ENCODE results near the gene PSME2.

The PSME2 gene

DNA sequence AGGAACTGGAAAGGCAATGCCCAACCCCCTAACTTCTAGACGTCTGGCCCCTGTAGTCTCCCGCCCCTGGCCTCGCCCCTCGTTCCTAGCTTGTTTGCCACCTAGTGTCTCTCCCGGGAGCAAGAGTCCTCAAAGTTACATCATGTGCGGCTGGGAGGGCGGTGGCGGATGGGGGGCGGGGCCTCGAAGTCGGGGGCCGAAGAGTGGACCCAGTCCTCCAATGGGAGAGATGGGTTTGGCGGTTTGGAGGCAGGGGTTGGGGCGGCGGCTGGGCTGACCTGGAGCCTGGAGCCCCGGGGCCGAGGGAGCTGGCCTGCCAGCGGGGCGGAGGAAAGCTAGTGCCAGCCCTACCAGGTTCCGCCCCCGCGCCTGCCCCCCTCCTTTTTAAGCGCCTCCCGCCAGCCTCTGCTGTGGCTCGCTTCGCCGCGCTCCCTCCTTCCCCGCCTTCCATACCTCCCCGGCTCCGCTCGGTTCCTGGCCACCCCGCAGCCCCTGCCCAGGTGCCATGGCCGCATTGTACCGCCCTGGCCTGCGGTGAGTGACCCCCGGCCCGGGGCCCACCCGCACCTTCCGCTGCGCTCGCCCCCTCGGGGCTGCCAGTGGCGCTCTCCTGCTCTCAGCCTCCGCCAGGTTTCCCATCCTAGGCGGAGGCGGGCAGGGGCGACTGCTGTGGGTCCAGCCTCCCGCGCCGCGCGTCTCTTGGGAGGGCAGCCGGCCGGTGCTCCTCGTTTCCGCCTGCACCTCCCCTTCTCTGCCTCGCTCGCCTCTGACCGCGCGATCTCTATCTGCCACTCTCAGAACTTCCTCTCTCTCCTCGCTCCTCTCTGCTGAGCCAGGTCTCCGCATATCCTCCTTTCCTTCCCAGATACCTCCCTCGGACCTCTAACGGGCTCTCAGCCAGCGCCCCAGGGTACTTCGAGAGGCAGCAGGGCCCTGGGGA is 52.2 kb downstream of the PSME2 start, which contains the start of gene PCK2:
TSS of gene PCK2 (plus strand) at position 411 of the 940 bp plus-strand sequence. CDS start at position 506, 95 bp downstream.
- peak; percentile 79 to 83 for DNase-seq (ENCODE audit: low read depth in 2 of 2)
